Upper lobe of right lung (tissue), 1 donor: ENCODE data around the gene OCRL. TPM values are rescaled to one million over a fixed set of nuclear protein-coding genes. Genes with fewer than 3 reads are reported as not detected.

ENCODE experiments used
- ATAC-seq: fragments of 200-7000 bp; cut with Tn5 transposase; one replicate; pipeline ENCODE4 v1.9.1; 2020; ENCODE audit warnings: mild to moderate bottlenecking, moderate library complexity
- DNase-seq: peaks from one replicate; pipeline ENCODE4 v3.0.0-alpha.2; 2020
- H3K27ac ChIP-seq: fragments of 200-600 bp; one replicate; pipeline ENCODE4 v1.8.0; 2022
- H3K27me3 ChIP-seq: fragments of 200-600 bp; one replicate; pipeline ENCODE4 v1.8.0; 2022; ENCODE audit warnings: mild to moderate bottlenecking
- H3K36me3 ChIP-seq: fragments of 200-600 bp; one replicate; pipeline ENCODE4 v1.8.0; 2022
- H3K4me1 ChIP-seq: fragments of 200-600 bp; one replicate; pipeline ENCODE4 v1.8.0; 2022
- H3K4me3 ChIP-seq: fragments of 200-600 bp; one replicate; pipeline ENCODE4 v1.8.0; 2022; ENCODE audit warnings: mild to moderate bottlenecking
- H3K9me3 ChIP-seq: fragments of 200-600 bp; one replicate; pipeline ENCODE4 v1.8.0; 2022
- CTCF ChIP-seq: fragments of 200-600 bp; IDR thresholded peaks from one replicate; pipeline ENCODE4 v1.8.0; 2022; ENCODE audit warnings: antibody characterized with exemption
- intact Hi-C: fragments of 100-400 bp; cut with DNase I; formaldehyde crosslinking; loops from one replicate; pipeline ENCODE4 v1.11.0; 2022
- total RNA-seq: library from RNA; stranded (reverse); fragmentation: NEBNext Ultra II Directional; extraction: Animal tissue kit (Norgen Biotek cat#: 25700); gene quantifications from one replicate; pipeline ENCODE4 v1.2.1, GENCODE V29; 2021
- donor health status: DM: no; HTN: yes; CAD: no; lungs with severe emphysema.

OCRL gene
- total RNA-seq, 1 donor from 2014 or later: 20.5 TPM

- Histone ChIP-seq H3K9me3 (no peaks in the 10 kb centered on the region), H3K36me3 (no peaks in the 10 kb centered on the region), H3K27ac (peak overlapping the region; percentile 81), H3K4me1 (peaks cover 4% of the 10 kb centered on the region), H3K27me3 (no peaks in the 10 kb centered on the region), H3K4me3 (peak overlapping the region; percentile 63)
- ATAC-seq (peak; percentile 84), DNase-seq (peak; percentile 71)
- no peak for TF ChIP-seq CTCF
- intact Hi-C loops: no loop called here
These were observed 17.6 kb upstream of the OCRL start for GRCh38 chrX:129522184-129523078.

DNA sequence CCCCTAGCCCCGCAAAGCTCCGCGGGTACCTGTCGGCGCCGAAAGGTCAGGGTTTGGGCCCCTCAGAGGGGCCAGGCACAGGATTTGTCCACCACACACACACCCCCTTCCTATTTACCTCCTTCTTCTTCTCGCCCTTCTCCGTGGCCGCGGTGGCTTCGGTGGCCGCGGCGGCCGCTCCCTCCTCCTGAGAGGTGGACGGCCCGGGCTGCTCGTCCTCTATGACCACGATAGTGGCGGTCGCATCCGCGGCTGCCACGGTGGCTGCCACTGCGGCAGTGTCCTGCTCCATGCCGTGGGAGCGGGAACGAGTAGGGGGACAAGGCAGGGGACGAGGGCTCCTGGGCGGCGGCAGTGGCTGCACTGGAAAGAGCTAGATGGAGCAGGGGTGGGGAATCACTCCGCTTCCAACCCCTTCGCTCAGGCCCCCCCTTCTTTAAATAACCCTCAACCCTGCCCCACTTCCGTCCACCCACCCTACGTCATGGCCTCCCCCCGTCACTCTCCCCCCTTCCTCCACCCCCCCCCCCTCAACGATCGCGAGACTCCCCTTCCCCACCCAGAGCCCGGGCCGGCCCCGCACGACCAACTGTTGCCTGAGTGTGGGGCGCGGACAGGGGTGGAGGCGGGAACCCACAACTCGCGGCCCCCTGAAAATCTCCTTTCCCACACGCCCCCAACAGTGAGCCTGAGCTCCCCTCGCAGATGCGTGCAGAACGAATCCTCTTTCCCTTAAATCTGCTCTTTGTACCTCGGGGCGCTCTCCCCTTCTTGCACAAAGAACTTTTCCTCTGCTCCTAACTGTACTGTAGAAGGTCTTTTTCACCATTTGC is 16.8 kb upstream of the OCRL start, which contains the start of gene SMARCA1:
Gene SMARCA1, minus strand, starts transcription at position 412 of the 833 bp plus-strand sequence. Its CDS starts 120 bp downstream, at position 292.
- H3K4me3 ChIP-seq: peak within 1 kb of the TSS; percentile 63
- H3K27ac ChIP-seq: peak within 1 kb of the TSS; percentile 81
- H3K9me3 ChIP-seq: no peaks in the 10 kb centered on the region
- peak; percentile 68 for DNase-seq
- intact Hi-C loops: no loop called here
- peak; percentile 88 for ATAC-seq
- TF ChIP-seq CTCF: no peak
- H3K4me1 ChIP-seq: peaks cover 4% of the 10 kb centered on the region
- no peaks in the 10 kb centered on the region for H3K36me3 ChIP-seq
- no peaks in the 10 kb centered on the region for H3K27me3 ChIP-seq

DNA sequence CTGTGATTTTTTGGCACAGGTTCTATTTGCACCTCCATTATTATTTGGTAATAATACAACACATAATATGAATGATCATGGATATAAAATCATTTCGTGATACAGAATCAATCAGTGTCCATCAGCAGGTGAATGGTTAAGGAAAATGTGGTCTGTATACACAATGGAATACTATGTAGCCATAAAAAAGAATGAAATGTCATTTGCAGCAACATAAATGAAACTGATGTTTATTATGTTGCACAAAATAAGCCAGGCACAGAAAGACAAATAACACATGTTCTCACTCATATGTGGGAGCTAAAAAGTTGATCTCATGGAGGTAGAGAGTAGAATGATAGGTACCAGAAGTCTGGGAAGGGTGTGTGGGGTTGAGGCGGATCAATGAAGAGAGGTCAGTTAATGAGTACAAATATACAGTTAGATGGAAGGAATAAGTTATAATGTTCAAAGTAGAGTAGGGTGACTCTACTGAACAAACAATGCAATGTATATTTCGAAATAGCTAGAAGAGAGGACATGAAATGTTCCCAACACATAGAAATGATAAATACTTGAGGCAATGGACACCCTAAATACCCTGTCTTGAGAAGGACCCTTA is 15.7 kb upstream of the OCRL start:
- Histone ChIP-seq H3K36me3 (no peaks in the 10 kb centered on the region), H3K4me1 (peaks cover 4% of the 10 kb centered on the region), H3K27ac (no peak overlapping the region), H3K27me3 (no peaks in the 10 kb centered on the region), H3K9me3 (no peaks in the 10 kb centered on the region), H3K4me3 (no peak overlapping the region)
- no peak for ATAC-seq
- intact Hi-C loops: no loop called here
- no peak for TF ChIP-seq CTCF
- no peak for DNase-seq

DNA sequence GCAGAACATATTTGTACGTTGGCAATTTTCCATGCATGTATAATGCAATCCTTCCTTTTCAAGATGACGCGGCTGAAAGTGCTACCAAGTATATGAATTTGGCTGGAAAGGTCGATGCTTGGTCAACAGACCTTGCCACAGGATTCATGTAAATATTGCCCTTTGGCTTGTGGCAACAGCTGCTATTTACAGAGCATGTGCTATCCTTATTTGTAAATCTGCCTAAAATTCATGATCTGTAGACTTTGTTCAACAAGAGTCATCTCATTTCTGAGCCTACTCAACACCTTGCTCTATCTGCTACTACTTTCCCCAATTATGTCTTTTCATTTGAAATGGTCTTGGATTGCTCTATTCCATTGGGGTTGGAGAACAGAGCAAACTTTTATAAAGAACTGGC is 14.9 kb upstream of the OCRL start:
- TF ChIP-seq CTCF: no peak
- ATAC-seq: no peak

GRCh38 chrX:129525896-129526295 is 14.2 kb upstream of the OCRL start:
- Histone ChIP-seq H3K27me3 (no peaks in the 10 kb centered on the region), H3K4me3 (no peak overlapping the region), H3K27ac (no peak overlapping the region), H3K4me1 (peaks cover 4% of the 10 kb centered on the region), H3K36me3 (no peaks in the 10 kb centered on the region), H3K9me3 (no peaks in the 10 kb centered on the region)
- DNase-seq: no peak
- no peak for ATAC-seq
- intact Hi-C loops: no loop called here
- TF ChIP-seq CTCF: no peak

More for the DNA sequence above, 14.9 kb upstream of the OCRL start:
- no peak for DNase-seq
- Histone ChIP-seq H3K9me3 (no peaks in the 10 kb centered on the region), H3K36me3 (no peaks in the 10 kb centered on the region), H3K4me1 (peaks cover 4% of the 10 kb centered on the region), H3K27me3 (no peaks in the 10 kb centered on the region), H3K27ac (no peak overlapping the region), H3K4me3 (no peak overlapping the region)
- intact Hi-C loops: no loop called here
